Activated CD8-positive, alpha-beta T cell treated with anti-CD3 and anti-CD28 coated beads for 36 hours (primary cell): ENCODE measurements around the gene COQ9. TPM values are rescaled to one million over a fixed set of nuclear protein-coding genes. Genes with fewer than 3 reads are reported as not detected.

Source experiments
- ATAC-seq: fragments of 200-7000 bp; cut with Tn5 transposase; one replicate; pipeline ENCODE4 v1.10.0; 2021; ENCODE audit warnings: mild to moderate bottlenecking, moderate library complexity
- CTCF ChIA-PET: fragments of 350-600 bp; sonication (Branson Sonifier 250); formaldehyde crosslinking; loops from one replicate; lab custom pipeline; 2021; ENCODE audit warnings: antibody characterized with exemption; lab: Charles Lee
- POLR2A ChIA-PET: fragments of 350-600 bp; sonication (Branson Sonifier 250); formaldehyde crosslinking; loops from one replicate; lab custom pipeline; 2021; ENCODE audit warnings: antibody characterized with exemption; lab: Charles Lee
- DNase-seq: peaks from one replicate; pipeline ENCODE4 v3.0.0-alpha.2; 2020
- H3K27ac Mint-ChIP-seq: one replicate; pipeline ENCODE4 v1.8.0; 2021; ENCODE audit warnings: mild to moderate bottlenecking, mixed read lengths
- H3K27me3 Mint-ChIP-seq: one replicate; pipeline ENCODE4 v1.8.0; 2021; ENCODE audit warnings: mixed read lengths
- H3K36me3 Mint-ChIP-seq: one replicate; pipeline ENCODE4 v1.8.0; 2021; ENCODE audit warnings: low read depth, mixed read lengths
- H3K4me1 Mint-ChIP-seq: one replicate; pipeline ENCODE4 v1.8.0; 2021; ENCODE audit warnings: low read depth, mixed read lengths
- H3K4me3 Mint-ChIP-seq: one replicate; pipeline ENCODE4 v1.8.0; 2021; ENCODE audit warnings: mild to moderate bottlenecking, moderate library complexity, mixed read lengths
- H3K9me3 Mint-ChIP-seq: one replicate; pipeline ENCODE4 v1.8.0; 2021; ENCODE audit warnings: mixed read lengths
- intact Hi-C: fragments of 100-400 bp; cut with micrococcal nuclease; formaldehyde crosslinking; loops from one replicate; pipeline ENCODE4 v1.10.0; 2022
- total RNA-seq, 2 experiments: library from RNA; stranded (reverse); gene quantifications; one replicate each; pipeline ENCODE4 v1.2.3, GENCODE V29; 2021
- TF ChIP-seq, protein P1 (sequence below): fragments of 200-600 bp; IDR thresholded peaks from one replicate; pipeline ENCODE4 v1.8.0; 2022; ENCODE audit warnings: antibody characterized with exemption, mild to moderate bottlenecking

The COQ9 gene
- total RNA-seq, 2 experiments from 2014 or later, result 39.3 to 39.6 TPM

DNA sequence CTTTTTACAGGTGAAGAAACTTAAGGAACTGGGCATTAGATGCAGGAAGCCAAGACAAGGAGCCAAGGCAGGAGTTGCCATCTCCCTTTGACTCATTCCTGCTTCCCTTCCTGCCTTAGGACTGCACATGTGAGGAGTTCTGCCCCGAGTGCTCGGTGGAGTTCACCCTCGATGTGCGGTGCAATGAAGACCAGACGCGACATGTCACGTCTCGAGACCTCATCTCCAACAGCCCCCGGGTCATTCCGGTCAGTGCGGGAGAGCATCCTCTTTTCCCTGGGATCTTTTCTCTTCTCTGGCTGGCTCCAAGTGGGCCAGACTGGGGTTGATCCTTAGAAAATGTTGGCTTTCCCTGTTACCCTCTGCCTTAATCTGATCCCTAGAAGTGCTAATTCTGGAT, 21.8 kb downstream of the COQ9 start:
- H3K4me1 Mint-ChIP-seq, result peaks cover 13% of the 10 kb centered on the region
- intact Hi-C loops, result loop anchor here (5.0 kb wide), 1 partner anchor 58 kb away; no protein-coding TSS in a partner anchor
- H3K27me3 Mint-ChIP-seq, result no peaks in the 10 kb centered on the region
- TF ChIP-seq, protein P1, sequence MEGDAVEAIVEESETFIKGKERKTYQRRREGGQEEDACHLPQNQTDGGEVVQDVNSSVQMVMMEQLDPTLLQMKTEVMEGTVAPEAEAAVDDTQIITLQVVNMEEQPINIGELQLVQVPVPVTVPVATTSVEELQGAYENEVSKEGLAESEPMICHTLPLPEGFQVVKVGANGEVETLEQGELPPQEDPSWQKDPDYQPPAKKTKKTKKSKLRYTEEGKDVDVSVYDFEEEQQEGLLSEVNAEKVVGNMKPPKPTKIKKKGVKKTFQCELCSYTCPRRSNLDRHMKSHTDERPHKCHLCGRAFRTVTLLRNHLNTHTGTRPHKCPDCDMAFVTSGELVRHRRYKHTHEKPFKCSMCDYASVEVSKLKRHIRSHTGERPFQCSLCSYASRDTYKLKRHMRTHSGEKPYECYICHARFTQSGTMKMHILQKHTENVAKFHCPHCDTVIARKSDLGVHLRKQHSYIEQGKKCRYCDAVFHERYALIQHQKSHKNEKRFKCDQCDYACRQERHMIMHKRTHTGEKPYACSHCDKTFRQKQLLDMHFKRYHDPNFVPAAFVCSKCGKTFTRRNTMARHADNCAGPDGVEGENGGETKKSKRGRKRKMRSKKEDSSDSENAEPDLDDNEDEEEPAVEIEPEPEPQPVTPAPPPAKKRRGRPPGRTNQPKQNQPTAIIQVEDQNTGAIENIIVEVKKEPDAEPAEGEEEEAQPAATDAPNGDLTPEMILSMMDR, result no peak
- no peak overlapping the region for H3K4me3 Mint-ChIP-seq
- no peak overlapping the region for H3K27ac Mint-ChIP-seq
- ATAC-seq (no peak), DNase-seq (no peak)
- ChIA-PET POLR2A (no interaction called here), CTCF (no interaction called here)
- no peaks in the 10 kb centered on the region for H3K9me3 Mint-ChIP-seq
- H3K36me3 Mint-ChIP-seq, result peaks cover 34% of the 10 kb centered on the region

DNA sequence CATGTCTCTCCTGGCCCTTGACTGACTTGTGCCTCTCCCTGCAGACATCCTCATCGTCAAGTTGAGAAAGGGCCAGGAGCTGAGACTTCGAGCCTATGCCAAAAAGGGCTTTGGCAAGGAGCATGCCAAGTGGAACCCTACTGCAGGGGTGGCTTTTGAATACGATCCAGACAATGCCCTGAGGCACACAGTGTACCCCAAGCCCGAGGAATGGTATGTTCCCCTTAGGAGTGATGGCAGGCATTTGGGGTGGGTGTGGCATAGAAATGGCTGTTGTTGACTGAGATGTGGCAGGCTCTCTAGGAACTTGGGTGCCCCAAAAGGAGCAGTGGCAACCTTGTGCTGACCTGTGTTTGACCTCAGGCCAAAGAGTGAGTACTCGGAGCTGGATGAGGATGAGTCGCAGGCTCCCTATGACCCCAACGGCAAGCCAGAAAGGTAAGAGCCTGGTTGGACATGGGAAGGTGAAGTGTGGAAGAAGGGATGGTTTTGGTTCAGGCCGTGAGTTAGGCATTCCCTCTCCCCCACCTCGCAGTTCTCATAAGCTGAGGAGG, 22.7 kb downstream of the COQ9 start:
- intact Hi-C loops, result loop anchor here (5.0 kb wide), 1 partner anchor 57 kb away; no protein-coding TSS in a partner anchor
- ChIA-PET POLR2A (interaction anchor here (1.5 to 6.9 kb wide), 2 partner anchors 7 to 16 kb away, joined by 4 to 29 read pairs; partner anchors contain the start of genes DOK4 and POLR2C), CTCF (interaction anchor here (2.2 kb wide), 2 partner anchors 7 to 50 kb away, joined by 5 to 13 read pairs; partner anchors contain the start of gene POLR2C)
- ATAC-seq, result no peak
- no peaks in the 10 kb centered on the region for H3K9me3 Mint-ChIP-seq
- H3K27me3 Mint-ChIP-seq, result no peaks in the 10 kb centered on the region
- peak overlapping the region; percentile 3 for H3K27ac Mint-ChIP-seq
- peaks cover 5% of the 10 kb centered on the region for H3K4me1 Mint-ChIP-seq
- DNase-seq, result no peak
- H3K4me3 Mint-ChIP-seq, result no peak overlapping the region
- TF ChIP-seq, protein P1, result no peak
- peaks cover 26% of the 10 kb centered on the region for H3K36me3 Mint-ChIP-seq

DNA sequence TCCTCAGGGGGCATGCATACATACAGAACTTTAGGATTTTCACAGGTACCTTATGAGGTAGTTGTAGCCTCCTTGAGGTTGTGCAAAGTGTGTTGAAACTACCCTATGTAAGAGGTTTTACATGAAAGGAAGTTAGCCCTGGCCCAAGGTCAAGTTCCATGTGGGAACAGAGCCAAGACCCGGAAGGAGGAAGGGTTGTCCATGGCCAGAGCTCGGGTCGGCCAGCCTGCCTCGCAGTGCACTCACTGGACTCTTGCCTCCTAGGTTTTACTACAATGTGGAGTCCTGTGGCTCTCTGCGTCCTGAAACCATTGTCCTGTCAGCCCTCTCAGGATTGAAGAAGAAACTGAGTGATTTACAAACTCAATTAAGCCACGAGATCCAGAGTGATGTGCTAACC, 23.4 kb downstream of the COQ9 start:
- Mint-ChIP-seq H3K4me3 (no peak overlapping the region), H3K27me3 (no peaks in the 10 kb centered on the region), H3K27ac (no peak overlapping the region), H3K36me3 (peaks cover 22% of the 10 kb centered on the region), H3K9me3 (no peaks in the 10 kb centered on the region), H3K4me1 (peaks cover 7% of the 10 kb centered on the region)
- TF ChIP-seq, protein P1, result no peak
- intact Hi-C loops, result no loop called here
- ChIA-PET CTCF (interaction anchor here (2.2 kb wide), 2 partner anchors 8 to 49 kb away, joined by 5 to 13 read pairs; partner anchors contain the start of gene POLR2C), POLR2A (interaction anchor here (0.6 to 6.9 kb wide), 3 partner anchors 8 to 40 kb away, joined by 4 to 29 read pairs (median 4); partner anchors contain the start of genes DOK4 and POLR2C)
- no peak for DNase-seq
- ATAC-seq, result no peak

DNA sequence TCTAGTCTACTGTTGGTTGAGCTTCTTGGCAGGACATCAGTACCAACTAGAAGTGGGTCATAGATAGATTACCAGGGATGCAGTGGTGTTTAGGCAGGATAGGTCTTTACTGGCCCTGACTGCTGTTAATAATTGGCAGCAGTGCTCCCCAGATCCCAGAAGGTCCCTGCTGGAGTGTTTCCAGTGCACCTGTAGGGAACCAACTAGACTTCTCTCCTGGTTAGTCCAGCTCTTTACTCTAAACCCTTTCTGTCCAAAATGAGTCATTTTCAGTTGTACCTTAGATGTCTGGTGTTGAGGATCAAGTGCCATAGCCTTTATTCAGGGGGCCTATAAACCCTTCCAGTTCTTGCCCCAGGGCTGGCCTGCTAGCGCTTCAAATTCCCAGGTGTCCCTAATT, 23.9 kb downstream of the COQ9 start:
- peaks cover 19% of the 10 kb centered on the region for H3K36me3 Mint-ChIP-seq
- ChIA-PET POLR2A (interaction anchor here (0.6 to 6.9 kb wide), 5 partner anchors 8 to 39 kb away, joined by 3 to 29 read pairs (median 4); partner anchors contain the start of genes DOK4 and POLR2C), CTCF (interaction anchor here (2.2 kb wide), 2 partner anchors 9 to 49 kb away, joined by 5 to 13 read pairs; partner anchors contain the start of gene POLR2C)

More for the DNA sequence above, 23.9 kb downstream of the COQ9 start:
- TF ChIP-seq, protein P1, result no peak
- no peaks in the 10 kb centered on the region for H3K9me3 Mint-ChIP-seq
- H3K4me3 Mint-ChIP-seq, result no peak overlapping the region
- H3K4me1 Mint-ChIP-seq, result peaks cover 10% of the 10 kb centered on the region
- DNase-seq (no peak), ATAC-seq (no peak)
- intact Hi-C loops, result no loop called here
- H3K27ac Mint-ChIP-seq, result no peak overlapping the region
- no peaks in the 10 kb centered on the region for H3K27me3 Mint-ChIP-seq
